IMR-90 (cell line): Measurements from ENCODE around the gene SLC35G6. TPM values are rescaled to one million over a fixed set of nuclear protein-coding genes. Genes with fewer than 3 reads are reported as not detected.

Experiments used
- ATAC-seq: fragments of 200-7000 bp; cut with Tn5 transposase; 2 replicates; pipeline ENCODE4 v1.9.1; 2020; ENCODE audit warnings: low read depth, mild to moderate bottlenecking, moderate library complexity
- BruUV-seq: library from RNA; stranded (reverse); fragments of 400-500 nt; replicated peaks from 2 replicates; lab custom pipeline; 2021; lab: Mats Ljungman, UMichigan
- CTCF ChIA-PET: fragments of 300-600 bp; formaldehyde crosslinking; extraction: SDS; loops from one replicate; lab custom pipeline; 2021; ENCODE audit warnings: antibody characterized with exemption; lab: Yijun Ruan, JAX
- POLR2A ChIA-PET: fragments of 300-600 bp; sonication (Branson Sonifier 250); formaldehyde crosslinking; loops from one replicate; lab custom pipeline; 2022; ENCODE audit warnings: antibody characterized with exemption; ENCODE audit not compliant: unreplicated experiment; lab: Charles Lee
- DNase-seq: peaks from one replicate; pipeline ENCODE4 v3.0.0; 2013
- H2AFZ ChIP-seq: replicated peaks from 2 replicates; pipeline ENCODE3; 2013; ENCODE audit warnings: low read length, mild to moderate bottlenecking; ENCODE audit not compliant: poor library complexity
- H2AK5ac ChIP-seq: 2 replicates; pipeline ENCODE4 v1.6.1; 2013; ENCODE audit warnings: low read depth, low read length, inconsistent platforms
- H2AK9ac ChIP-seq: replicated peaks from 2 replicates; pipeline ENCODE3; 2013; ENCODE audit warnings: mild to moderate bottlenecking, low read depth, low read length, moderate library complexity; ENCODE audit not compliant: poor library complexity
- H2BK120ac ChIP-seq: 2 replicates; pipeline ENCODE4 v1.6.1; 2013; ENCODE audit warnings: low read depth, low read length, inconsistent platforms
- H2BK15ac ChIP-seq: 3 replicates; pipeline ENCODE4 v1.6.1; 2013; ENCODE audit warnings: low read depth, low read length, inconsistent platforms
- H2BK20ac ChIP-seq: 2 replicates; pipeline ENCODE4 v1.6.1; 2013; ENCODE audit warnings: low read depth, mild to moderate bottlenecking, inconsistent platforms, low read length, moderate library complexity
- H2BK5ac ChIP-seq: 2 replicates; pipeline ENCODE4 v1.6.1; 2013; ENCODE audit warnings: mild to moderate bottlenecking, low read depth, low read length, inconsistent platforms; ENCODE audit not compliant: poor library complexity, severe bottlenecking
- H3K14ac ChIP-seq: replicated peaks from 2 replicates; pipeline ENCODE4 v1.6.1; 2013; ENCODE audit warnings: low read depth, low read length, inconsistent platforms
- H3K18ac ChIP-seq: 2 replicates; pipeline ENCODE4 v1.6.1; 2013; ENCODE audit warnings: low read depth, low read length, control low read depth
- H3K23ac ChIP-seq: 2 replicates; pipeline ENCODE4 v1.6.1; 2013; ENCODE audit warnings: low read depth, low read length, inconsistent platforms
- H3K27ac ChIP-seq: 2 replicates; pipeline ENCODE4 v1.5.1; 2013; ENCODE audit warnings: mild to moderate bottlenecking, control low read depth, low read length; ENCODE audit not compliant: insufficient read depth
- H3K27me3 ChIP-seq: 2 replicates; pipeline ENCODE4 v1.6.1; 2013; ENCODE audit warnings: low read length; ENCODE audit not compliant: control insufficient read depth, insufficient read depth
- H3K36me3 ChIP-seq: 2 replicates; pipeline ENCODE4 v1.6.1; 2013; ENCODE audit warnings: low read length, mixed read lengths; ENCODE audit not compliant: control insufficient read depth, insufficient read depth
- H3K4ac ChIP-seq: 2 replicates; pipeline ENCODE4 v1.6.1; 2013; ENCODE audit warnings: low read depth, low read length, inconsistent platforms
- H3K4me1 ChIP-seq: 2 replicates; pipeline ENCODE4 v1.6.1; 2013; ENCODE audit warnings: low read length, mixed read lengths; ENCODE audit not compliant: control insufficient read depth, insufficient read depth
- H3K4me2 ChIP-seq: 2 replicates; pipeline ENCODE4 v1.6.1; 2013; ENCODE audit warnings: low read depth, mild to moderate bottlenecking, control low read depth, low read length, moderate library complexity
- H3K4me3 ChIP-seq: 2 replicates; pipeline ENCODE4 v1.5.1; 2013; ENCODE audit warnings: low read depth, mild to moderate bottlenecking, control low read depth, low read length, moderate library complexity; ENCODE audit not compliant: insufficient read depth
- H3K56ac ChIP-seq: 2 replicates; pipeline ENCODE4 v1.6.1; 2013; ENCODE audit warnings: low read length, inconsistent platforms; ENCODE audit not compliant: insufficient read depth; ENCODE audit errors: extremely low read depth
- H3K79me1 ChIP-seq, 2 experiments: 2 replicates each; pipeline ENCODE4 v1.6.1; 2013; ENCODE audit warnings: low read length in 2 of 2, inconsistent platforms in 1 of 2, low read depth in 1 of 2
- H3K9ac ChIP-seq: 2 replicates; pipeline ENCODE4 v1.6.1; 2013; ENCODE audit warnings: low read depth, low read length, control low read depth
- H3K9me1 ChIP-seq: 2 replicates; pipeline ENCODE4 v1.6.1; 2013; ENCODE audit warnings: low read length, inconsistent platforms; ENCODE audit not compliant: insufficient read depth
- H3K9me3 ChIP-seq: 2 replicates; pipeline ENCODE4 v1.6.1; 2013; ENCODE audit warnings: low read length; ENCODE audit not compliant: control insufficient read depth, insufficient read depth
- H4K20me1 ChIP-seq: 2 replicates; pipeline ENCODE4 v1.6.1; 2013; ENCODE audit warnings: low read length, inconsistent platforms; ENCODE audit not compliant: insufficient read depth
- H4K5ac ChIP-seq: 2 replicates; pipeline ENCODE4 v1.6.1; 2013; ENCODE audit warnings: mild to moderate bottlenecking, low read depth, low read length, control low read depth
- H4K8ac ChIP-seq, 2 experiments: 2 replicates each; pipeline ENCODE4 v1.6.1; 2013; ENCODE audit warnings: low read depth in 2 of 2, low read length in 2 of 2, control low read depth in 1 of 2, inconsistent platforms in 1 of 2
- H4K91ac ChIP-seq: 2 replicates; pipeline ENCODE4 v1.6.1; 2013; ENCODE audit warnings: low read depth, low read length, inconsistent platforms; ENCODE audit not compliant: insufficient read depth
- BHLHE40 ChIP-seq: fragments of 150-350 bp; IDR thresholded peaks from 2 replicates; pipeline ENCODE4 v1.6.1; 2016; ENCODE audit warnings: mild to moderate bottlenecking, low read depth, low read length
- CEBPB ChIP-seq: IDR thresholded peaks from 2 replicates; pipeline ENCODE4 v1.6.1; 2012; ENCODE audit warnings: low read depth, low read length, improper control_type of control experiment
- CHD1 ChIP-seq: IDR thresholded peaks from 2 replicates; pipeline ENCODE4 v1.6.1; 2012; ENCODE audit warnings: low read depth, low read length, improper control_type of control experiment
- CTCF ChIP-seq: conservative IDR thresholded peaks from 2 replicates; pipeline ENCODE4 v1.5.1; 2012; ENCODE audit warnings: mild to moderate bottlenecking, low read depth, low read length, improper control_type of control experiment
- ELK1 ChIP-seq: fragments of 150-350 bp; IDR thresholded peaks from 2 replicates; pipeline ENCODE4 v1.6.1; 2016; ENCODE audit warnings: low read depth, mild to moderate bottlenecking, low read length, moderate library complexity, borderline replicate concordance
- FOS ChIP-seq: fragments of 150-350 bp; IDR thresholded peaks from 2 replicates; pipeline ENCODE4 v1.6.1; 2016; ENCODE audit warnings: low read depth, low read length
- MAFK ChIP-seq: IDR thresholded peaks from 2 replicates; pipeline ENCODE4 v1.6.1; 2012; ENCODE audit warnings: low read depth, low read length, improper control_type of control experiment
- MAZ ChIP-seq: IDR thresholded peaks from 2 replicates; pipeline ENCODE4 v1.6.1; 2012; ENCODE audit warnings: low read depth, mild to moderate bottlenecking, low read length, improper control_type of control experiment, moderate library complexity, borderline replicate concordance
- MXI1 ChIP-seq: IDR thresholded peaks from 2 replicates; pipeline ENCODE4 v1.6.1; 2012; ENCODE audit warnings: low read depth, mild to moderate bottlenecking, low read length, moderate library complexity, borderline replicate concordance
- RAD21 ChIP-seq: IDR thresholded peaks from 2 replicates; pipeline ENCODE4 v1.6.1; 2012; ENCODE audit warnings: low read length, improper control_type of control experiment
- RCOR1 ChIP-seq: IDR thresholded peaks from 2 replicates; pipeline ENCODE4 v1.6.1; 2012; ENCODE audit warnings: mild to moderate bottlenecking, low read length, improper control_type of control experiment; ENCODE audit not compliant: insufficient replicate concordance
- RFX5 ChIP-seq: IDR thresholded peaks from 2 replicates; pipeline ENCODE4 v1.8.0; 2012; ENCODE audit warnings: low read depth, mild to moderate bottlenecking, low read length, moderate library complexity
- SMC3 ChIP-seq: fragments of 150-350 bp; IDR thresholded peaks from 2 replicates; pipeline ENCODE4 v1.6.1; 2016; ENCODE audit warnings: low read depth, mild to moderate bottlenecking, antibody characterized with exemption, low read length, moderate library complexity
- WGBS, 2 experiments: methylation state at CpG; one replicate each; pipeline versions ENCODE4 v1.1.5 to v1.1.7; 2013; ENCODE audit warnings: missing lambda C conversion rate in 2 of 2; ENCODE audit not compliant: insufficient read length in 1 of 2; ENCODE audit errors: extremely low coverage in 2 of 2; 5-methylcytosine and 5-hydroxymethylcytosine counted together
- dilution Hi-C: fragments of 300-500 bp; cut with HindIII; formaldehyde crosslinking; loops from one replicate; pipeline ENCODE4 v1.14.3; 2018; ENCODE audit warnings: low sequenced_read_pairs; ENCODE audit not compliant: unreplicated experiment
- in situ Hi-C: fragments of 300-500 bp; cut with MboI; formaldehyde crosslinking; loops from 3 replicates; pipeline ENCODE4 v1.14.3; 2019; ENCODE audit warnings: low sequenced_read_pairs, inconsistent platforms, mixed read lengths
- intact Hi-C: fragments of 100-400 bp; cut with micrococcal nuclease; formaldehyde crosslinking; loops from 2 replicates; pipeline ENCODE4 v1.10.0; 2022
- polyA plus RNA-seq, 3 experiments: library from polyadenylated mRNA; depleted of rRNA; stranded (reverse); fragments of >200 nt; gene quantifications; 2 replicates each; pipeline ENCODE4 v1.2.3, GENCODE V29; 2012; ENCODE audit warnings: low replicate concordance in 1 of 3
- total RNA-seq: library from RNA; depleted of rRNA; stranded (reverse); fragments of >200 nt; gene quantifications from 2 replicates; pipeline ENCODE4 v1.2.3, GENCODE V29; 2012

SLC35G6 gene
- total and polyA plus RNA-seq, 2 of the 4 experiments (the other 2 are of a cell fraction) = not detected

- H3K4ac ChIP-seq = peak within 1 kb of the TSS; percentile 100
- TSS peak; percentile 52 for BruUV-seq
- 1% methylated on average over 30 of the region's 64 CpGs; no CpG with 5 or more reads in 1 of the 2 experiments for whole genome bisulfite sequencing, 2 experiments
- peak within 1 kb of the TSS; percentile 100 for H3K56ac ChIP-seq
- no peaks in the 10 kb centered on the region for H3K36me3 ChIP-seq
- H2BK5ac ChIP-seq = peak within 1 kb of the TSS; percentile 100
- peak within 1 kb of the TSS; percentile 98 for H2AK5ac ChIP-seq
- intact Hi-C loops = loop anchor here (1.0 to 5.0 kb wide), 3 partner anchors 77 to 203 kb away; partner anchors contain the start of genes SENP3, TMEM256, TP53 and WRAP53
- H2AK9ac ChIP-seq = peak within 1 kb of the TSS; percentile 100
- H4K8ac ChIP-seq = peak within 1 kb of the TSS; percentile 91 to 99
- H3K4me2 ChIP-seq = peak within 1 kb of the TSS; percentile 98
- peaks cover 5 to 64% of the 10 kb centered on the region in 2 experiments; a peak in 2 of 4 replicates for H3K79me1 ChIP-seq
- dilution Hi-C loops = no loop called here
- H3K18ac ChIP-seq = peak within 1 kb of the TSS; percentile 98
- peak within 1 kb of the TSS; percentile 100 for H3K23ac ChIP-seq
- H3K9me1 ChIP-seq = peaks cover 3% of the 10 kb centered on the region; the same call in 1 of the 2 replicates
- peaks cover 41% of the 10 kb centered on the region for H4K20me1 ChIP-seq
- H3K9me3 ChIP-seq = no peaks in the 10 kb centered on the region
- H2BK20ac ChIP-seq = peak within 1 kb of the TSS; percentile 98
- ChIA-PET POLR2A (interaction anchor here (0.6 kb wide), 4 partner anchors 8 to 134 kb away, joined by 3 to 5 read pairs (median 3); partner anchors contain the start of gene TMEM256), CTCF (no interaction called here)
- H4K91ac ChIP-seq = peak within 1 kb of the TSS; percentile 100
- in situ Hi-C loops = no loop called here
- H3K27ac ChIP-seq = peak within 1 kb of the TSS; percentile 99
- DNase-seq (peak; percentile 98), ATAC-seq (peak; percentile 72)
- H3K4me1 ChIP-seq = peaks cover 14% of the 10 kb centered on the region
- H2BK15ac ChIP-seq = peak within 1 kb of the TSS; percentile 100
- no peaks in the 10 kb centered on the region for H3K27me3 ChIP-seq
- H3K14ac ChIP-seq = peak within 1 kb of the TSS; percentile 100
- H4K5ac ChIP-seq = peak within 1 kb of the TSS; percentile 98
- H2BK120ac ChIP-seq = peak within 1 kb of the TSS; percentile 100
- peak within 1 kb of the TSS; percentile 73 for H3K4me3 ChIP-seq
- H3K9ac ChIP-seq = peak within 1 kb of the TSS; percentile 98
- H2AFZ ChIP-seq = peak within 1 kb of the TSS; percentile 97
- TF ChIP-seq RCOR1 (peak; percentile 54), ELK1 (no peak), MXI1 (no peak), CEBPB (no peak), BHLHE40 (peak; percentile 85), FOS (0 out of 2 replicates have a peak, but pooled peaks have one; percentile 2), MAZ (peak; percentile 99), RAD21 (no peak; the same call in 1 of the 2 replicates), MAFK (no peak), SMC3 (peak; percentile 20; the same call in 1 of the 2 replicates), CTCF (no peak), CHD1 (peak; percentile 71), RFX5 (no peak)
Observed at GRCh38 chr17:7484067-7484918, 3.0 kb downstream of the SLC35G6 start, which contains the start of gene POLR2A. POLR2A (plus strand) TSS chr17:7484366.
